GM21515 (cell line): ENCODE measurements around the gene NPIPB8.
"Not testable (repeated sequence)": the region's sequence is repeated elsewhere in the genome, so short reads cannot be mapped to it uniquely, and the experiment has no call there.

Experiments
- ATAC-seq: cut with Tn5 transposase; IDR thresholded peaks from one replicate; pipeline ENCODE4 v1.9.1; 2021; ENCODE audit not compliant: unreplicated experiment

NPIPB8 gene

DNA sequence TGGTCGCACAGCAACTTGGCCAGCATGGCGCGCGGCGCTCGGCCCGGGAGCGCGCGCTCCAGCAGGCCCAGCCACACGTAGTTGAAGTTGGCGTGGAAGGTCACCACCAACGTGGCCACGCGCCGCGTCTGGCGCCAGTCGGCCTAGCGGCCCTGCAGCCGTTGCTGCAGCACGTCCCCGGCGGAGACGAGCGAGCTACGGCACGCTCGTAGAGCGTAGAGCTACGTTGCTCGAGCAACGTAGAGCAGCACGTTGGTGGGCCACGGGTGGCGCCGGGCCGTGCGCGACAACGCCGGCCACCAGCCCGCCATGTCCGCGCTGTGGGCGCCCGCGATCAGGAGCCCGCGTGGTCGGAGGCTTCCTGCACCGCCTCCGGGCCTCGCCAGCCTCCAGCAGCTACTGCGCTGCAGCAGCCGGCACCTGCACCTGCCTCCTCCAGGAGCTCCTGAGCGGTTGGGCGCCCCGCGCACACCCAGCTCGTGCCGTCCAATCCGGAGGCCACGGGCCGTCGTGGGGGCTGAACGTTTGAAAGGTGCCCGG lies 14.6 kb upstream of the NPIPB8 start:
- no peak for ATAC-seq

DNA sequence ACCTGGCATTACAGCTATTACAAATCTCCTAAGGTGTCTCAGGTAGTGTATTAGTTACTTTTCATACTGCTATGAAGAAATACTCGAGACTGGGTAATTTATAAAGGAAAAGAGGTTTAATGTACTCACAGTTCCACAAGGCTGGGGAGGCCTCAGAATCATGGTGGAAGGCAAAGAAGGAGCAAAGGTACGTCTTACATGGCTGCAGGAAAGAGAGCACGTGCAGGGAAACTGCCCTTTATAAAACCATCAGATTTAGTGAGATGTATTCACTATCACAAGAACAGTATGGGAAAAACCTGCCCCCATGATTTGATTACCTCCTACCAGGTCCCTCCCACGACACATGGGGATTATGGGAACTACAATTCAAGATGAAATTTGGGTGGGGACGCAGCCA lies 7.0 kb upstream of the NPIPB8 start:
- ATAC-seq = not testable (repeated sequence)

DNA sequence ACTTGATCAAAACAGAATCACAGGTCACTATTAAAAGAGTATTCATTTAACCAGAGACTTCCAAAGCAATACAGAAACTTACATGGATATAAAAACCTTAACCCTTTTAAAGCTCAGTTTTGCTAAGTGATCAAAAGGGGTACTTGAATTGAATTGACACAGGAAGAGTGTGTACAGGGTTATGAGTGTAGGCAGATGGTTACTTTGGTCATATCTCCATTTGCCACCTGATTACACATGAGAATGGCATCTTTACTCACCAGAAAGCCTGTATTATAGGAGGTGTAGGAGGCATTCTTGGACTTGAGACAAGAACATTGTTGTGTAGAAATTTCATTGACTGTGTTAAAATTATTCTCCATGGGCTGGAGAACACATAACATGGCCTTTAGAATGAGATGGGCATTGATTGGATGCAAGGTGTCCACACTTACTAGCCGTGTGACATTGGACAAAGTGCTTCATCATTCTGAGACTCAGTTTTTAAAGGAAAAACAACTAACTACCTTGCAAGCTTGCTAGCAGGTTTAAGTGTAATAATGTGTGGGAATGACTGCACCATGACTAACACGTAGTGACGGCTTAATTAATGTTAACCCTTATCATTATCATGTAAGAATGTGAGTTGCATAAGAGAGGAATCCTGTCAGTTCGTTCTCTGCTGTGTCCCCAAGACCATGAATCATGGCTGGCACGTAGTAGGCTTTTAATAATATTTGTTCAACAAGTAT lies 1.6 kb upstream of the NPIPB8 start:
- ATAC-seq = not testable (repeated sequence)

DNA sequence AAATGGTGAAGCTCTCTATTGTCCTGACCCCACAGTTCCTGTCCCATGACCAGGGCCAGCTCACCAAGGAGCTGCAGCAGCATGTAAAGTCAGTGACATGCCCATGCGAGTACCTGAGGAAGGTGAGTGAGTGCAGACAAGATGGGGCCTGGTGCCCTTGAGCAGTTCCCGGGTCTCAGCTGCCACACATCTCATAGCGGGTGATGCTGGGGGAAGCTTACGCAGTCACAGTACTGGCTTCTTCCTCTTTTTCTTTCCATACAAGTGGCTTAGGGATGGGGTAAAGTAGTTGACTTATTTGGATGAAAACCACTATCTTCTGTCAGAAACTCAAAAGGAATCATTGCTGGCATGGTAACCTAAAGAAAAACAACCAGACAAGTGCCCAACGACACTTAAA lies 494 bp downstream of the NPIPB8 start:
- ATAC-seq = not testable (repeated sequence)

DNA sequence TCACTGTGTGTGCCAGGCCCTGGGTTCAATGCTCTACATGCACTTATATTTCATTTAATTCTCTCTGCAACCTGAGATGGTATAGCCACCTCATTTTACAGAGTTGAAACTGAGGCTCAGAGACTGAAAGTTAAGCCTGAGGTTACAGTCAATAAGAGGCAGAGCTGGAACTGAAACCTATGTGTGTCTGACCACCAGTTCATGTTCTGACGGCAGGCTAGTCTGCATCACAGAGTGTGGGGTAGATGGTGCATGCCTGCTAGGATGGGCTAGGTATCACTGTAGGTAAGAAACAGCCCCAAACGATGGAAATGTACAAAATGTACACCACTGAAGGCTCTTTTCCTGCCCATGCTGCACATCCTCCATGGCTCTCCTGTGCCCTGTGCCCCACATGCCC lies 2.1 kb downstream of the NPIPB8 start:
- not testable (repeated sequence) for ATAC-seq

DNA sequence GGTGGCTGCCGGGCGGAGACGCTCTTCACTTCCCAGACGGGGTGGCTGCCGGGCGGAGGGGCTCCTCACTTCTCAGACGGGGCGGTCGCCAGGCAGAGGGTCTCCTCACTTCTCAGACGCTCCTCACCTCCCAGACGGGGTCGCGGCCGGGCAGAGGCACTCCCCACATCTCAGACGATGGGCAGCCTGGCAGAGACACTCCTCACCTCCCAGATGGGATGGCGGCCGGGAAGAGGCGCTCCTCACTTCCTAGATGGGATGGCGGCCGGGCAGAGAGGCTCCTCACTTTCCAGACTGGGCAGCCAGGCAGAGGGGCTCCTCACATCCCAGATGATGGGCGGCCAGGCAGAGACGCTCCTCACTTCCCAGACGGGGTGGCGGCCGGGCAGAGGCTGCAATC lies 28.4 kb downstream of the NPIPB8 start:
- ATAC-seq = not testable (repeated sequence)

DNA sequence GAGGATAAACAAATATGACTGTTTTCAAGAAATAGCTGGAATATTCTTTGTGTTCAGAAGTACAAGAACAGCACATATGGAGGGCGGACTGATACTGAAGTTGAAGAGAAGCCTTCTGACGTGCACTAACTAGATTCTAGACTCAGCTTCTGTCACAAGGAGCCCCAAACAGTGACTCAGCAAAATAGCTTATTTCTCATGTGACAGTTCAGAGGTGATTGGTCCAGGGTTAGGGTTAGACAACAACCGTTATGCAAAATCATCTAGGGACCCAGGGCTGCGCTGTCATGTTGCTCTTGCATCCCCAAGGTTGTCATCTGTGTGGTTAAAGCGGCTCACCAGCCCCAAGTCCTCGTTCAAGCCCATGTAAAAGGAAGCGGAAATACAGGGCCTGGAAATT lies 29.6 kb downstream of the NPIPB8 start:
- ATAC-seq = not testable (repeated sequence)

DNA sequence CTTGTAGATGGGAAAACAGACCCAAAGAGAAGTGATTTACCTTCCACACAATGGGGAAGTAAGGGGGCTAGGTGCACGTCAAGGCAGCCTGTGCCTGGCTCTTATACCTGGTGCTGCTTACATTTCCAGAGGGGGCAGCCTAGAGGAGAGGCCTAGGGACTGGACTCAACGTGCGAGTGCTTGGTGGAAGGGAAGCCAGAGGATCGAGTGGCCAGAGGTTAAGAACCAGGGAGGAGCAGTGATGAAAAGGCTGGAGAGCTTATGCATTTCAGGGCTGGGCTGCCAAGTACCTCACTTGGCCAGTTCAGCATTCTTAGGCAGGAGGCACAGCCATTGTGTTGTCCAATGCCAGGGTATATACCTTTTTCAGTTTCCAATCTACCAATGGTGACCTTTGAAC lies 30.3 kb downstream of the NPIPB8 start:
- not testable (repeated sequence) for ATAC-seq

DNA sequence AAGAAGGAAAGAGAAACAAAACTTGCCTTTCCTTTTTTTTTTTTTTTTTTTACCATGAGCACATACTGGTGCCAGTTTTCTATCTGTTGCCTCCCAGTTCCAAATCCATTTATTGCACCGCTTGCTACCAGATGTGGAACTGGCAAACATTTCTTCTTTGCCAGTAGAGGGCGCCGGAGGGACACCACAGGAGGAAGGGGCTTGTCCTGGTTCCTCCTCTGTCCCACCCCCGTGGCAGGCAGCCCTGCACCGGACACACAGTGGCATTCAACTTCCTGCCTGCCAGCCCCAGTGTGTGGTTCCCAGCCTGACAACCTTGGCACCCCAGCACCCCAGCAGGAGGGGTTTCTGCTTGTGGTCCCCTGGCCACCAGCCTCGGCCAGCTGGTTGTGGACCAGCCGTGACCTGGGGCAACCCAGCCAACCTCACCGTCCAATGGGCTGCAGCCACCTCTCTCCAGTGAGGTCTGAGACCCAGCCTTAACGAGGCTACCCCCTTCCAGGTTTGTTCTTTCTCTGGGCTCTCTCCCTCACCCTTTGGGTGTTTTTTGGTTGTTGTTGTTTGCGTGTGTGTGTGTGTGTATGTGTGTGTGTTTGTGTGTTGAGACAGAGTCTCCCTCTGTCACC lies 50.6 kb downstream of the NPIPB8 start:
- peak; percentile 66 for ATAC-seq

DNA sequence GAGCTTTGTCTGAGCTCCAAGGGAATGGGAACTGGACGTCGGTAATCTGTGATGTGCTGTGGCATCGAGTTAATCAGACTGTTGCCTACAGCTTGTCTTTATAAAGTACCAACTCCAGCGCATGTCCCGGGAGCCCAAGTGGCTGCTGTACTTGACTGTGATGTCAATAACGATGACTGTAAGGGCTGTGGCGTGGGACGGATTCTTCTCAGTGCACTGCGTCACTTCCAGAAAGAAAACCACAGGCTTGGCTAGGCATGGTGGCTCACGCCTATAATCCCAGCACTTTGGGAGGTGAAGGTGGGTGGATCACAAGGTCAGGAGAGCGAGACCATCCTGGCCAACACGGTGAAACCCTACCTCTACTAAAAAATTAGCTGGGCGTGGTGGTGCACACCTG lies 51.6 kb downstream of the NPIPB8 start:
- not testable (repeated sequence) for ATAC-seq

DNA sequence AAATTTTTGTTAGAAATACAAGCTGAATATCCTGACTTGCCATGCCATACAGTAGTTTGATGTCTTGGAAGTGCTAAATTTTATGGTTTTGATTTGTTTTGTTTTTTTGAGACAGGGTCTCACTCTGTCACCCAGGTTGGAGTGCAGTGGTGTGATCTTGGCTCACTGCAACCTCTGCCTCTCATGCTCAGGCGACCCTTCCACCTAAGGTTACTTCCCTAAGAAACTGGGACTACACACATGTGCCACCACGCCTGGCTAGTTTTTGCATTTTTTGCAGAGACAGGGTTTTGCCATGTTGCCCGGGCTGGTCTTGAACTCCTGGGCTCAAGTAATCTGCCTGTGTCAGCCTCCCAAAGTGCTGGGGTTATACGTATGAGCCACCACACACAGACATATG lies 53.9 kb downstream of the NPIPB8 start:
- not testable (repeated sequence) for ATAC-seq

DNA sequence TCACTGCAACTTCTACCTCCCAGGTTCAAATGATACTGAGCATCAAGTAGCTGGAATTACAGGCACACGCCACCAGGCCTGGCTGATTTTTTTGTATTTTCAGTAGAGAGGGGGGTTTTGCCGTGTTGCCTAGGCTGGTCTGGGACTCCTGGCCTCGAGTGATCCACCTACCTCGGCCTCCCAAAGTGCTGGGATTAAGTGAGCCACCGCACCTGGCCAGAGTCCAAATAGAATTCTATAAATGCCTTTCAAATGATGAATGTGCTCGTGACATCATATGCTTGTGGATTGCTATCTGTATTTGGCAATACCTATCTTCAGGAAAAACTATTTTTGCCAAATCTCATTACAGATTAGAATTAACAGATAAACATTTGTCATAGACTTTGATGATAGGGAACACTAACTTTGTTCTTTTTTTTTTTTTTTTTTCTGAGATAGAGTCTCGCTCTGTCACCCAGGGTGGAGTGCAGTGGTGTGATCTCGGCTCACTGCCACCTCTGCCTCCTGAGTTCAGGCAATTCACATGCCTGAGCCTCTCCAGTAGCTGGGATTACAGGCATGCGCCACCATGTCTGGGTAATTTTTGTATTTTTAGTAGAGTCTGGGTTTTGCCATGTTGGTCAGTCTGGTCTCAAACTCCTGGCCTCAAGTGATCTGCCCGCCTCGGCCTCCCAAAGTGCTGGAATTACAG lies 55.5 kb downstream of the NPIPB8 start:
- ATAC-seq = not testable (repeated sequence)

DNA sequence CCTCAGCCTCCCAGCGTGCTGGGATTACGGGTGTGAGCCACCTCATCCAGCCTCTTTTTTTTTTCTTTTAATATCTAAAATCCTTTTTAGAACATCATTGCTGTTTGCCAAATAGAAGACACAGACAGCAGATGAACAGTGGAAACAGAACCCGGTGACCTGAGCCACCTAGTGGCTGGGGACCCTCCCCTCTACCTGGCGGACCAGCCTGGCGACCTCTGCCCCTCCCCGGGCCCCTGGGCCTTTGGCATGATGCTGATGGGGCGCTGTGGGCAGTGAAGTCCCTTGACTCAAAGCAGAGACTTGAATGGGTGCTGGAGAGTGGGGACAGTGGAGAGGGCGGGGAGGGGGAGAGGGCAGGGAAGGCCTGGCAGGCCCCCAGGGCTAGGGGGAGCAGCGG lies 61.9 kb downstream of the NPIPB8 start:
- not testable (repeated sequence) for ATAC-seq

DNA sequence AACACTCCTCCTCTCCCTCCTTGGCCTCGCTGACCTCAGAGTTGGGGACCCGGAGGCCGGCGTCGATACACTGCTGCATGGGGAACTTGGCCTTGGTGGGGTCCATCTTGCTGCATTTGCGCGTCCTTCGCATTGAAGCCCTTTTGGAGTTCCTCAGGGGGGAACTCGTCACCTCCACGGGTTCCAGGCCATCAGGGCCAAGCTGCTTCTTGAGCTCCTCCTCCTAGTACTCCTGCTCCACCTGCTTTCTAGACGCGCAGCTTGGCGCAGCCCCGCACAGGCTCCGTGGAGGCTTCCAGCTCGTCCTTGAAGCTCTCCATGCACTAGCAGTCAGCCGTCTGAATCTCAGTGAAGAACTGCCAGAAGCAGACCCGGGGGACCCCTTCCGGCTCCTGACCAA lies 62.5 kb downstream of the NPIPB8 start:
- not testable (repeated sequence) for ATAC-seq

DNA sequence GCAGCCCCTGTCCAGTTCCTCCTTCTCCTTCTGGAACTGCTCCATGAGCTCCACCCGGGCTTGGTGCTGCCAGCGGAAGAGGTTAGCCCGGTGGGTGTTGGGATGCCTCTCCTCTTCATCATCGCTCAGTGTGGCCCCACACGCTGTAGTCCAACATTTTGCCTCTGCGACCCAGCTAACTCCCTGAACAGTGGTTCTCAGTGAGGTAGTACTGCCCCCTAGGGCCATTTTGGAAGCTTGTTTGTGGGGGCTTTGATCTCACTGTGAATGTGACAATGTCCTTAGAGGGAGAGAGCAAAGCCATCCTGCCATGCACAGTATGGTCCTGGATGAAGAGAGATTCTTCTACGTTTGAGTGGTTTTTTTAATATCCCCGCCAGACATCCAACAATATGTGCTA lies 63.5 kb downstream of the NPIPB8 start:
- ATAC-seq = not testable (repeated sequence)

DNA sequence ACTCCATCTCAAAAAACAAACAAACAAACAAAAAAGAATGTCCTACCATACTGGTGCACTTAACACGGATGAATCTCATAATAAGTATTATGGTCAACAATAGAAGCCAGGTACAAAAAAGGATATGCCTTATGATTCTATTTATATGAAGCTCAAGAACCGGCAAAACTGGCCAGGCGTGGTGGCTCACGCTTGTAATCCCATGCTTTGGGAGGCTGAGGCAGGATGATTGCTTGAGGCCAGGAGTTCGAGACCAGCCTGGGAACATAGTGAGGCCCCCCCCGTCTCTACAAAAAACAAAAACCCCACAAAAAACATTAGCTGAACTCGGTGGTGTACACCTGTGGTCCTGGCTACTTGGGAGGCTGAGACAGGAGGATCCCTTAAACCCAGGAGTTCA lies 66.4 kb downstream of the NPIPB8 start:
- not testable (repeated sequence) for ATAC-seq
